Loucy (cell line): ENCODE results near the gene HMX1.

Experiments used
- H2AFZ ChIP-seq: fragments of 200-600 bp; sonication (generic); 2 replicates; pipeline ENCODE4 v1.6.0; 2016; ENCODE audit warnings: antibody characterized with exemption, mild to moderate bottlenecking, low read length, moderate library complexity
- H3F3A ChIP-seq: fragments of 200-600 bp; 2 replicates; pipeline ENCODE4 v1.6.0; 2016; ENCODE audit warnings: antibody characterized with exemption, low read depth, mild to moderate bottlenecking
- H3K27me3 ChIP-seq: fragments of 200-600 bp; sonication (generic); 2 replicates; pipeline ENCODE4 v1.6.1; 2014; ENCODE audit warnings: low read length, mild to moderate bottlenecking; ENCODE audit not compliant: insufficient read depth, poor library complexity, severe bottlenecking
- H3K36me3 ChIP-seq: fragments of 200-600 bp; sonication (generic); 2 replicates; pipeline ENCODE4 v1.6.1; 2016; ENCODE audit warnings: low read length; ENCODE audit not compliant: insufficient read depth
- H3K4me1 ChIP-seq: fragments of 200-600 bp; sonication (generic); 2 replicates; pipeline ENCODE4 v1.5.1; 2014; ENCODE audit warnings: low read length, mild to moderate bottlenecking; ENCODE audit not compliant: insufficient read depth, poor library complexity, severe bottlenecking
- H3K4me2 ChIP-seq: fragments of 200-600 bp; sonication (generic); 2 replicates; pipeline ENCODE4 v1.6.0; 2014; ENCODE audit warnings: antibody characterized with exemption, low read length, low read depth, mild to moderate bottlenecking; ENCODE audit not compliant: poor library complexity, severe bottlenecking
- H3K4me3 ChIP-seq: fragments of 200-600 bp; sonication (generic); 2 replicates; pipeline ENCODE4 v1.5.1; 2014; ENCODE audit warnings: low read length, mild to moderate bottlenecking, mixed read lengths; ENCODE audit not compliant: poor library complexity, severe bottlenecking
- H3K79me2 ChIP-seq: fragments of 200-600 bp; sonication (generic); 2 replicates; pipeline ENCODE4 v1.6.1; 2014; ENCODE audit warnings: low read length; ENCODE audit not compliant: insufficient read depth
- H3K9ac ChIP-seq: fragments of 200-600 bp; sonication (generic); 2 replicates; pipeline ENCODE4 v1.6.0; 2014; ENCODE audit warnings: mild to moderate bottlenecking, low read depth, low read length, moderate library complexity; ENCODE audit not compliant: poor library complexity, severe bottlenecking
- H3K9me2 ChIP-seq: fragments of 200-600 bp; sonication (generic); replicated peaks from 2 replicates; pipeline ENCODE4 v1.6.1; 2016; ENCODE audit warnings: low read depth, low read length, mixed read lengths
- H3K9me3 ChIP-seq: fragments of 200-600 bp; sonication (generic); 2 replicates; pipeline ENCODE4 v1.6.1; 2014; ENCODE audit warnings: mild to moderate bottlenecking, antibody characterized with exemption, low read length, low read depth; ENCODE audit not compliant: insufficient read depth
- H4K20me1 ChIP-seq: fragments of 200-600 bp; sonication (generic); 2 replicates; pipeline ENCODE4 v1.6.0; 2014; ENCODE audit warnings: antibody characterized with exemption, low read length, mild to moderate bottlenecking; ENCODE audit not compliant: insufficient read depth, poor library complexity, severe bottlenecking
- CTCF ChIP-seq: fragments of 200-600 bp; sonication (generic); conservative IDR thresholded peaks from 2 replicates; pipeline ENCODE4 v1.5.1; 2014; ENCODE audit warnings: mild to moderate bottlenecking, antibody characterized with exemption, low read length
- EZH2phosphoT487 ChIP-seq: fragments of 200-600 bp; IDR thresholded peaks from 2 replicates; pipeline ENCODE4 v1.6.1; 2018; ENCODE audit warnings: antibody characterized with exemption, mild to moderate bottlenecking, moderate library complexity, borderline replicate concordance

Gene HMX1

GRCh38 chr4:8835521-8836365, 35.9 kb downstream of the HMX1 start:
- no peaks in the 10 kb centered on the region for H4K20me1 ChIP-seq
- H3F3A ChIP-seq = no peaks in the 10 kb centered on the region
- no peak overlapping the region for H3K4me3 ChIP-seq
- H3K9me2 ChIP-seq = no peaks in the 10 kb centered on the region
- H3K79me2 ChIP-seq = no peaks in the 10 kb centered on the region
- H3K27me3 ChIP-seq = no peaks in the 10 kb centered on the region
- peaks cover 5% of the 10 kb centered on the region; the same call in 1 of the 2 replicates for H3K9me3 ChIP-seq
- no peaks in the 10 kb centered on the region for H3K4me1 ChIP-seq
- H3K9ac ChIP-seq = no peak overlapping the region
- TF ChIP-seq EZH2phosphoT487 (no peak), CTCF (no peak)
- no peak overlapping the region for H2AFZ ChIP-seq
- H3K36me3 ChIP-seq = no peaks in the 10 kb centered on the region
- H3K4me2 ChIP-seq = no peak overlapping the region

- no peaks in the 10 kb centered on the region for H3K4me1 ChIP-seq
- no peaks in the 10 kb centered on the region for H3K27me3 ChIP-seq
- TF ChIP-seq CTCF = no peak
- TF ChIP-seq EZH2phosphoT487 = no peak
- no peak overlapping the region for H2AFZ ChIP-seq
- no peaks in the 10 kb centered on the region for H3K9me2 ChIP-seq
- H4K20me1 ChIP-seq = no peaks in the 10 kb centered on the region
- no peaks in the 10 kb centered on the region for H3K36me3 ChIP-seq
- H3F3A ChIP-seq = no peaks in the 10 kb centered on the region
- H3K9ac ChIP-seq = no peak overlapping the region
- H3K9me3 ChIP-seq = no peaks in the 10 kb centered on the region; the same call in 1 of the 2 replicates
- no peak overlapping the region for H3K4me3 ChIP-seq
- no peak overlapping the region for H3K4me2 ChIP-seq
- H3K79me2 ChIP-seq = no peaks in the 10 kb centered on the region
Observed at GRCh38 chr4:8834681-8835220, 36.9 kb downstream of the HMX1 start.

- no peaks in the 10 kb centered on the region for H3F3A ChIP-seq
- H3K79me2 ChIP-seq = no peaks in the 10 kb centered on the region
- no peak overlapping the region for H3K4me3 ChIP-seq
- H4K20me1 ChIP-seq = no peaks in the 10 kb centered on the region
- no peaks in the 10 kb centered on the region for H3K9me2 ChIP-seq
- no peaks in the 10 kb centered on the region for H3K4me1 ChIP-seq
- no peaks in the 10 kb centered on the region; the same call in 1 of the 2 replicates for H3K9me3 ChIP-seq
- no peaks in the 10 kb centered on the region for H3K36me3 ChIP-seq
- no peak overlapping the region for H3K9ac ChIP-seq
- no peak overlapping the region for H3K4me2 ChIP-seq
- no peaks in the 10 kb centered on the region for H3K27me3 ChIP-seq
- no peak overlapping the region for H2AFZ ChIP-seq
- TF ChIP-seq EZH2phosphoT487 (no peak), CTCF (no peak)
Observed at GRCh38 chr4:8832113-8832915, 39.3 kb downstream of the HMX1 start.
